ENCODE measurements around the gene IQCH.

IQCH gene

GRCh38 chr15:67210555-67211168 is 43.9 kb upstream of the IQCH start:
- Histone ChIP-seq H3F3A (ENCODE audit: control insufficient read depth, insufficient read depth) (no peaks in the 10 kb centered on the region), H3K36me3 (ENCODE audit: control insufficient read depth, low read length) (peaks cover 18% of the 10 kb centered on the region), H3K27me3 (ENCODE audit: control insufficient read depth, low read length) (no peaks in the 10 kb centered on the region), H3K4me3 (ENCODE audit: low read length) (no peak overlapping the region), H3K79me2 (ENCODE audit: control insufficient read depth, low read length) (no peaks in the 10 kb centered on the region), H3K4me2 (ENCODE audit: low read length) (no peak overlapping the region), H3K27ac (ENCODE audit: low read depth, low read length) (no peak overlapping the region), H3K4me1 (ENCODE audit: control insufficient read depth, low read length) (peaks cover 8% of the 10 kb centered on the region), H3K9me3 (ENCODE audit: control insufficient read depth, insufficient read depth, low read length) (no peaks in the 10 kb centered on the region), H4K20me1 (ENCODE audit: control insufficient read depth, insufficient read depth, low read depth, low read length) (no peaks in the 10 kb centered on the region), H3K9me2 (replicated peaks; ENCODE audit: control insufficient read depth, low read length) (no peaks in the 10 kb centered on the region)
- TF ChIP-seq CTCF (IDR thresholded peaks at IDR 0.05; ENCODE audit: low read depth, low read length, poor library complexity, severe bottlenecking) (no peak), EZH2phosphoT487 (IDR thresholded peaks at IDR 0.05; ENCODE audit: borderline replicate concordance, low read length) (no peak)

- peaks cover 16% of the 10 kb centered on the region for H3K4me1 ChIP-seq (ENCODE audit: control insufficient read depth, low read length)
- H3K9me2 ChIP-seq (replicated peaks; ENCODE audit: control insufficient read depth, low read length): no peaks in the 10 kb centered on the region
- H3K4me2 ChIP-seq (ENCODE audit: low read length): no peak overlapping the region
- TF ChIP-seq EZH2phosphoT487 (IDR thresholded peaks at IDR 0.05; ENCODE audit: borderline replicate concordance, low read length) (no peak), CTCF (IDR thresholded peaks at IDR 0.05; ENCODE audit: low read depth, low read length, poor library complexity, severe bottlenecking) (no peak)
- H3K27ac ChIP-seq (ENCODE audit: low read depth, low read length): no peak overlapping the region
- no peaks in the 10 kb centered on the region for H4K20me1 ChIP-seq (ENCODE audit: control insufficient read depth, insufficient read depth, low read depth, low read length)
- H3K27me3 ChIP-seq (ENCODE audit: control insufficient read depth, low read length): no peaks in the 10 kb centered on the region
- no peaks in the 10 kb centered on the region for H3K79me2 ChIP-seq (ENCODE audit: control insufficient read depth, low read length)
- H3K36me3 ChIP-seq (ENCODE audit: control insufficient read depth, low read length): peaks cover 13% of the 10 kb centered on the region
- no peaks in the 10 kb centered on the region for H3K9me3 ChIP-seq (ENCODE audit: control insufficient read depth, insufficient read depth, low read length)
- no peaks in the 10 kb centered on the region for H3F3A ChIP-seq (ENCODE audit: control insufficient read depth, insufficient read depth)
- H3K4me3 ChIP-seq (ENCODE audit: low read length): no peak overlapping the region
These were observed 41.8 kb upstream of the IQCH start for GRCh38 chr15:67212684-67213367.

- H4K20me1 ChIP-seq (ENCODE audit: control insufficient read depth, insufficient read depth, low read depth, low read length): no peaks in the 10 kb centered on the region
- peak overlapping the region; percentile 20; the same call in 1 of the 2 replicates for H3K27ac ChIP-seq (ENCODE audit: low read depth, low read length)
- H3K36me3 ChIP-seq (ENCODE audit: control insufficient read depth, low read length): peaks cover 4% of the 10 kb centered on the region; the same call in 1 of the 2 replicates
- TF ChIP-seq CTCF (IDR thresholded peaks at IDR 0.05; ENCODE audit: low read depth, low read length, poor library complexity, severe bottlenecking): no peak
- no peak for TF ChIP-seq EZH2phosphoT487 (IDR thresholded peaks at IDR 0.05; ENCODE audit: borderline replicate concordance, low read length)
- H3K4me1 ChIP-seq (ENCODE audit: control insufficient read depth, low read length): peaks cover 16% of the 10 kb centered on the region
- no peak overlapping the region; the same call in 1 of the 2 replicates for H3K4me3 ChIP-seq (ENCODE audit: low read length)
- H3K9me2 ChIP-seq (replicated peaks; ENCODE audit: control insufficient read depth, low read length): no peaks in the 10 kb centered on the region
- no peaks in the 10 kb centered on the region for H3K27me3 ChIP-seq (ENCODE audit: control insufficient read depth, low read length)
- H3K79me2 ChIP-seq (ENCODE audit: control insufficient read depth, low read length): no peaks in the 10 kb centered on the region
- H3K4me2 ChIP-seq (ENCODE audit: low read length): peak overlapping the region; percentile 52
- no peaks in the 10 kb centered on the region for H3K9me3 ChIP-seq (ENCODE audit: control insufficient read depth, insufficient read depth, low read length)
- no peaks in the 10 kb centered on the region for H3F3A ChIP-seq (ENCODE audit: control insufficient read depth, insufficient read depth)
These were observed 39.5 kb upstream of the IQCH start for GRCh38 chr15:67215102-67215501.

Data from DOHH2 (cell line).